ENCODE data around the gene SNX8.

DNA sequence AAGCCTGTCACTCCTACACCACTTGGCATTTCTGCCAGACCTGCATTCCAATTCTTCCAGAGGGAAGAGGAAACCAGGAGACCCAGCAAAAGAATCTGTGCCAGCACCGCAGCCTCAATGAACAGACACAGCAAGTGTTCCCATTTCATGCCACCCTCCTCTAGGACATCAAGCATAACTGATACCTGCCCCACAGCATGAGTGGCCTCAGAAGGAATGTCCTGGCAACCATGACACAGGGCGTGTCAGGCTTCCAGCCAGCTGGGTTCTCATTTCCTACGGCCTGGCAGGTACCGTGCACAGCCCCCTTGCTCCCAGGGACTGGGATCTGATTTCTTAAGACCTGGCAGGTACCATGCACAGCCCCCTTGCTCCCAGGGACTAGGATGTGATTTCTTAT lies 89.3 kb downstream of the SNX8 start:
- TF ChIP-seq, protein P1, sequence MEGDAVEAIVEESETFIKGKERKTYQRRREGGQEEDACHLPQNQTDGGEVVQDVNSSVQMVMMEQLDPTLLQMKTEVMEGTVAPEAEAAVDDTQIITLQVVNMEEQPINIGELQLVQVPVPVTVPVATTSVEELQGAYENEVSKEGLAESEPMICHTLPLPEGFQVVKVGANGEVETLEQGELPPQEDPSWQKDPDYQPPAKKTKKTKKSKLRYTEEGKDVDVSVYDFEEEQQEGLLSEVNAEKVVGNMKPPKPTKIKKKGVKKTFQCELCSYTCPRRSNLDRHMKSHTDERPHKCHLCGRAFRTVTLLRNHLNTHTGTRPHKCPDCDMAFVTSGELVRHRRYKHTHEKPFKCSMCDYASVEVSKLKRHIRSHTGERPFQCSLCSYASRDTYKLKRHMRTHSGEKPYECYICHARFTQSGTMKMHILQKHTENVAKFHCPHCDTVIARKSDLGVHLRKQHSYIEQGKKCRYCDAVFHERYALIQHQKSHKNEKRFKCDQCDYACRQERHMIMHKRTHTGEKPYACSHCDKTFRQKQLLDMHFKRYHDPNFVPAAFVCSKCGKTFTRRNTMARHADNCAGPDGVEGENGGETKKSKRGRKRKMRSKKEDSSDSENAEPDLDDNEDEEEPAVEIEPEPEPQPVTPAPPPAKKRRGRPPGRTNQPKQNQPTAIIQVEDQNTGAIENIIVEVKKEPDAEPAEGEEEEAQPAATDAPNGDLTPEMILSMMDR (IDR thresholded peaks at IDR 0.05) = no peak
- no peak for TF ChIP-seq SMC3 (IDR thresholded peaks at IDR 0.05)
- TF ChIP-seq MAFK (IDR thresholded peaks at IDR 0.05; ENCODE audit: partially characterized antibody) = no peak
- TF ChIP-seq MYC (IDR thresholded peaks at IDR 0.05; ENCODE audit: borderline replicate concordance, low read length) = no peak
- TF ChIP-seq POLR2A (IDR thresholded peaks at IDR 0.05; ENCODE audit: low read length) = no peak
- no peak for TF ChIP-seq FOSB (CRISPR knock-in tag; IDR thresholded peaks at IDR 0.05)
- no peak for TF ChIP-seq KDM5A (IDR thresholded peaks at IDR 0.05)
- TF ChIP-seq, protein P2, sequence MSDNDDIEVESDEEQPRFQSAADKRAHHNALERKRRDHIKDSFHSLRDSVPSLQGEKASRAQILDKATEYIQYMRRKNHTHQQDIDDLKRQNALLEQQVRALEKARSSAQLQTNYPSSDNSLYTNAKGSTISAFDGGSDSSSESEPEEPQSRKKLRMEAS (IDR thresholded peaks at IDR 0.05) = no peak
- TF ChIP-seq JUNB (IDR thresholded peaks at IDR 0.05) = no peak
- TF ChIP-seq EHMT2 (IDR thresholded peaks at IDR 0.05; ENCODE audit: low read depth) = no peak
- no peak for TF ChIP-seq RCOR1 (IDR thresholded peaks at IDR 0.05; ENCODE audit: low read depth, low read length)
- no peak for TF ChIP-seq CHD2 (IDR thresholded peaks at IDR 0.05; ENCODE audit: low read length, partially characterized antibody)
- TF ChIP-seq FOXS1 (CRISPR knock-in tag; IDR thresholded peaks at IDR 0.05) = no peak

All from A549 (cell line).